Pancreas (tissue), 10 donors: ENCODE data around the gene MSLN. TPM values are rescaled to one million over a fixed set of nuclear protein-coding genes. Genes with fewer than 3 reads are reported as not detected.
A peak's percentile ranks its signal among the peaks of the same experiment; 100 is the strongest.

ENCODE experiments used
- ATAC-seq, 4 donors: fragments of 200-7000 bp; cut with Tn5 transposase; one replicate each; pipeline versions ENCODE4 v1.8.0 to v1.9.1; 2020; ENCODE audit warnings: mild to moderate bottlenecking in 4 of 4, moderate library complexity in 4 of 4
- DNase-seq, 6 donors: peaks; one replicate each; pipeline ENCODE4 v3.0.0-alpha.2; 2020
- FAIRE-seq: peaks from 2 replicates; lab custom pipeline; 2012; peaks lifted over from hg19 to GRCh38; lab: Jason Lieb, UNC
- H3K27ac ChIP-seq, 4 donors: fragments of 200-600 bp; sonication (generic); 1 replicate in 3 of 4; 2 replicates in 1 of 4; pipeline versions ENCODE4 v1.5.0 to v1.8.0; 2020
- H3K27me3 ChIP-seq, 4 donors: fragments of 200-600 bp; one replicate each; pipeline ENCODE4 v1.8.0; 2021
- H3K36me3 ChIP-seq, 3 donors: fragments of 200-600 bp; sonication (generic) in 1 of 3; one replicate each; pipeline versions ENCODE4 v1.5.0 to v1.8.0; 2020 to 2021
- H3K4me1 ChIP-seq, 3 donors: fragments of 200-600 bp; one replicate each; pipeline ENCODE4 v1.8.0; 2021
- H3K4me3 ChIP-seq, 4 donors: fragments of 200-600 bp; sonication (generic) in 2 of 4; one replicate each; pipeline versions ENCODE4 v1.5.0 to v1.8.0; 2020 to 2021
- H3K9me3 ChIP-seq, 4 donors: fragments of 200-600 bp; one replicate each; pipeline ENCODE4 v1.8.0; 2021
- WGBS, 2 donors: extraction: QIAGEN DNeasy Blood & Tissue Kit; methylation state at CpG; one replicate each; pipeline ENCODE4 v1.1.7; 2013; 5-methylcytosine and 5-hydroxymethylcytosine counted together
- intact Hi-C, 3 donors: fragments of 100-400 bp; cut with DNase I; formaldehyde crosslinking; loops; one replicate each; pipeline versions ENCODE4 v1.11.1 to v1.14.2; 2022
- polyA plus RNA-seq, 2 donors: library from polyadenylated mRNA; stranded (reverse); fragments of 200-250 nt; gene quantifications; one replicate each; pipeline ENCODE4 v1.2.3, GENCODE V29; 2013
- total RNA-seq, 6 donors: library from RNA; stranded (reverse); fragmentation: NEBNext Ultra II Directional in 4 of 6; extraction: Animal tissue kit (Norgen Biotek cat#: 25700) in 4 of 6; gene quantifications; one replicate each; pipeline versions ENCODE4 v1.2.1 to v1.2.4, GENCODE V29; 2021 to 2023
- TF ChIP-seq, protein P1 (sequence below), 4 donors: fragments of 200-600 bp; sonication (generic) in 3 of 4; IDR thresholded peaks; one replicate each; pipeline versions ENCODE4 v1.5.0 to v1.8.0; 2021; ENCODE audit warnings: antibody characterized with exemption in 4 of 4
- donor health status: healthy with polysubstance abuse.
- donor health status: DM: no; HTN: no; CAD: no; lungs with moderate emphysema.
- donor health status: DM: no; HTN: no; CAD: no.
- donor health status: control.
- donor health status: control.
- donor health status: Bipolar disorder and iron deficiency.
- donor health status: DM: yes; HTN: yes; CAD: no.
- donor health status: DM: no; HTN: no; CAD: no.
- donor health status: DM: no; HTN: no; CAD: no.
- donor health status: DM: yes; HTN: yes; CAD: no.

Gene MSLN
- total and polyA plus RNA-seq, 8 donors: 0.35 to 4.6 (median 0.96) TPM; not detected in 1

DNA sequence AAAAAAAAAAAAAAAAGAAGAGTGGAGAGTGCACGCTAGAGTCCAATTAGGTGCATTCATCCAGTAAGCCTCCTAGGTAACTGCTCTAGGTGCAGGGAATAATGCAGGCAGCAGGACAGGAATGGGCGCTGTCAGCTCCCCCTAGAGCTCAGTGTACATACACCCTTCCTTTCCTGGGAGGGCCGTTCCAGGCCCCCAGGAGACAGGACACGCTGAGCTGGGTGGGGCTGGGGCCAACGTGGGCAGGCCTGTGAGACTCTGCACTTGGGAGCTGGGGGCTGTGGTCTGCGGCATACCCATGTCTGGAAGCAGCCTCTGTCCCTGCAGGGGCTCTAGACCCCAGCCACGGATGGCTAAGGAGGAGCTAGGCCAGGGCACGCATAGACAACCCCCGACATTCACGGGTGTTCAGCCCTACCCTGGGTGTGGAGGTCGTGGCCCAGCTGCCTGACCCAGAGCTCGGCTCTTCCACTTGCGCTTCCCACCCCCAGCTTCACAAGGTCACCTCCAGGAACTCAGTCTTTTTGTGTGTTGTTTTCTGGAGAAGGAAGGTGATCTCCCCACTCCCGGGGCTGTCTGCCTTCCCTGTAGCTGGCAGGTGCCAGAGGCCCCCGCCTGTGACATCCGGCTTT is 40.6 kb upstream of the MSLN start:
- Histone ChIP-seq H3K27me3 (no peaks in the 10 kb centered on the region), H3K4me1 (peaks cover 6 to 25% (median 21%) of the 10 kb centered on the region in 3 donors), H3K9me3 (no peaks in the 10 kb centered on the region), H3K36me3 (no peaks in the 10 kb centered on the region), H3K27ac (peak overlapping the region; percentile 81 to 84 (median 83)), H3K4me3 (peak overlapping the region; percentile 74 to 89 (median 76))
- no peak for ATAC-seq
- TF ChIP-seq, protein P1, sequence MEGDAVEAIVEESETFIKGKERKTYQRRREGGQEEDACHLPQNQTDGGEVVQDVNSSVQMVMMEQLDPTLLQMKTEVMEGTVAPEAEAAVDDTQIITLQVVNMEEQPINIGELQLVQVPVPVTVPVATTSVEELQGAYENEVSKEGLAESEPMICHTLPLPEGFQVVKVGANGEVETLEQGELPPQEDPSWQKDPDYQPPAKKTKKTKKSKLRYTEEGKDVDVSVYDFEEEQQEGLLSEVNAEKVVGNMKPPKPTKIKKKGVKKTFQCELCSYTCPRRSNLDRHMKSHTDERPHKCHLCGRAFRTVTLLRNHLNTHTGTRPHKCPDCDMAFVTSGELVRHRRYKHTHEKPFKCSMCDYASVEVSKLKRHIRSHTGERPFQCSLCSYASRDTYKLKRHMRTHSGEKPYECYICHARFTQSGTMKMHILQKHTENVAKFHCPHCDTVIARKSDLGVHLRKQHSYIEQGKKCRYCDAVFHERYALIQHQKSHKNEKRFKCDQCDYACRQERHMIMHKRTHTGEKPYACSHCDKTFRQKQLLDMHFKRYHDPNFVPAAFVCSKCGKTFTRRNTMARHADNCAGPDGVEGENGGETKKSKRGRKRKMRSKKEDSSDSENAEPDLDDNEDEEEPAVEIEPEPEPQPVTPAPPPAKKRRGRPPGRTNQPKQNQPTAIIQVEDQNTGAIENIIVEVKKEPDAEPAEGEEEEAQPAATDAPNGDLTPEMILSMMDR (IDR thresholded peaks at IDR 0.05): no peak
- intact Hi-C loops: loop anchor here in 1 of 3 donors (10.0 kb wide), 1 partner anchor 335 kb away; no protein-coding TSS in a partner anchor
- WGBS, 2 donors: 9 to 10% methylated on average over 16 of the region's 16 CpGs
- DNase-seq: peak in 1 of 6 donors; percentile 34
- no peak for FAIRE-seq

DNA sequence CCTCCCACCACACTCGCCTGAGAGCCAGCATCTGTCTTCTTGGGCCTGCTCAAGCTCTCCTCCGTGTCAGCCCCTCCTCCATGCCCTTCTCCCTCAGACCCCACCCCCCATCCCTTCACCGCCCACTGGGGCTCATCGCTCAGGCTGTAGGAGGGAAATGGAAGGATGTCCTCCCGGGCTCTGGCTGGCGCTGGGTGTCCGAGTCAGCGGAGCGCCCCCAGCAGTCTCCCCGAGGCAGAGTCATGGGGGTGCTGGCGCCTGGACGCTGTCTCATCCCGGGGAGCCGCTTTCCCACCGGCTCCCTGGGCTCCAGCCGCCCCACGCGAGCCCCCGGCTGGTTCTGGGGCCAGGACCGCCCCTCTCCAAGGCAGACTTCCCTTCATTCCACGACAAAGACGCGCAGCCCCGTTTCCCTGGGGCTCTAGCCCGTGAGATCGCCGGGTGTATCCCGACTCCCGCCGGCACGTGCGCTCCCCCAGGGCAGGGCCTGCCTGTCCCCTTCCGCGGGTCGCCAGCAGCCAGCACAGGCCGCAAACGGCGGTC is 40.0 kb upstream of the MSLN start:
- no peaks in the 10 kb centered on the region for H3K36me3 ChIP-seq
- H3K27me3 ChIP-seq: no peaks in the 10 kb centered on the region
- ATAC-seq (peak; percentile 3 to 41 (median 25)), FAIRE-seq (no peak), DNase-seq (peak in 2 of 6 donors; percentile 43 to 58)
- H3K27ac ChIP-seq: peak overlapping the region; percentile 81 to 84 (median 83)
- peak overlapping the region; percentile 74 to 89 (median 76) for H3K4me3 ChIP-seq
- peaks cover 6 to 25% (median 21%) of the 10 kb centered on the region in 3 donors for H3K4me1 ChIP-seq
- H3K9me3 ChIP-seq: no peaks in the 10 kb centered on the region
- 1% methylated on average over 38 of the region's 38 CpGs for WGBS, 2 donors
- TF ChIP-seq, protein P1 (IDR thresholded peaks at IDR 0.05): no peak
- intact Hi-C loops: no loop called here

DNA sequence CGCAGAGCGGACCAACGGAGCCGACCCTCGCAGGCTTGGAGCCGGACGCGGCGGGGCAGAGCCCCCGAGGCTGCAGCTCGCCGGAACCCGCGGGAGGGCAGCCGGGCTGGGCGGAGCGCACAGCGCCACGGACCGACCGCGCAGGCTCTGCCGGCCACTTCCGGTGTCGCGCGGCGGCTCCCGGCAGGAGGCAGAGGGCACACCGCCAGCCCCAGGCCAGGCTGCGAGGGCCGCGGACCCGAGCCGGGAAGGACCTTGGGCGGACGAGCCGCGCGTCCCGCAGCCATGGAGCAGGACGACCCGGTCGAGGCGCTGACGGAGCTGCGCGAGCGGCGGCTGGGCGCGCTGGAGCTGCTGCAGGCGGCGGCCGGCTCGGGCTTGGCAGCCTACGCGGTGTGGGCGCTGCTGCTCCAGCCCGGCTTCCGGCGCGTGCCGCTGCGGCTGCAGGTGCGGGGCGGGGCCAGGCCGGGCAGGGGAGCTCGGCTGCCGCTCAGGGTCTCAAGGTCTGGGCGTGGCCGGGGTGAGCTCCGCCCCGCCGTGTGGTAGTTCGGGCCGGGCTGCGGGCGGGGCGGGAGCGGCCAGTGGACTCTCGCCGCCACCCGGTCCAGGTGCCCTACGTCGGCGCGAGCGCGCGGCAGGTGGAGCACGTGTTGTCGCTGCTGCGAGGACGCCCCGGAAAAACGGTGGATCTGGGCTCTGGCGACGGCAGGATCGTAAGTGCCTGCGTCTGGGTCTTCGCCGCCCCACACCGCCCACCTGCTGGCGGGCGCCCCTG is 39.4 kb upstream of the MSLN start, which contains the start of gene ANTKMT:
Gene ANTKMT, plus strand, starts transcription at position 157 of the 775 bp plus-strand sequence. Its CDS starts 129 bp downstream, at position 286.
- 9 to 10% methylated on average over 54 to 106 of the region's 106 CpGs for WGBS, 2 donors
- peak; percentile 86 to 88 (median 86) for ATAC-seq
- peaks cover 6 to 21% (median 16%) of the 10 kb centered on the region in 3 donors for H3K4me1 ChIP-seq

DNA sequence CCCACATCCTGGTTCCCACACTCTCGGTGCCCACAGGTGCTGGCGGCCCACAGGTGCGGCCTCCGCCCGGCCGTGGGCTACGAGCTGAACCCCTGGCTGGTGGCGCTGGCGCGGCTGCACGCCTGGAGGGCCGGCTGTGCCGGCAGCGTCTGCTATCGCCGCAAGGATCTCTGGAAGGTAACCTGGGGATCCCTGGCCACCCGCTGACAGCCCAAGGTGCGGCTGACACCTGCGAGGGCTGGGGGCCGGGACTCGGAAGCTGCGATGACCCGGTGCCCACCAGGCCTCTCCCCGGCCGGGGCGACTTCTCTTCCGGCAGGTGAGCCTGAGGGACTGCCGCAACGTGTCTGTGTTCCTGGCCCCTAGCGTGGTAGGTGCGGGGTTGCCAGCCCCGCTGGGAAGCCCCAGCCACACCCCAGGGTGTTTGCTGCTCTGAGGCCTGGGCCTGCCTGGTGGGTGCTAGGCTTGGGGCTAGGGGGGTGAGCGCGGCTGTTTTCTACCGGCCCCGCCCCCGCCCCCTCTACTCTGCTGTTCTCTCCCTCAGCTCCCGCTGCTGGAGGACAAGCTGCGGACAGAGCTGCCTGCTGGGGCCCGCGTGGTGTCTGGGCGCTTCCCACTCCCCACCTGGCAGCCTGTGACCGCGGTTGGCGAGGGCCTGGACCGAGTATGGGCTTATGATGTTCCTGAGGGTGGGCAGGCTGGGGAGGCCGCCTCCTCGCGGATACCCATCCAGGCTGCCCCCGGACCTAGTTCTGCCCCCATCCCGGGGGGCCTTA is 38.6 kb upstream of the MSLN start:
- Histone ChIP-seq H3K9me3 (no peaks in the 10 kb centered on the region), H3K27ac (peak overlapping the region in 3 of 4 donors; percentile 83 to 84 (median 83)), H3K36me3 (no peaks in the 10 kb centered on the region), H3K4me3 (peak overlapping the region in 3 of 4 donors; percentile 75 to 89 (median 77)), H3K4me1 (peaks cover 6 to 16% (median 10%) of the 10 kb centered on the region in 3 donors), H3K27me3 (no peaks in the 10 kb centered on the region)
- FAIRE-seq (no peak), DNase-seq (peak in 2 of 6 donors; percentile 45 to 84), ATAC-seq (no peak)
- 92 to 93% methylated on average over 50 to 51 of the region's 51 CpGs for WGBS, 2 donors
- intact Hi-C loops: no loop called here
- TF ChIP-seq, protein P1 (IDR thresholded peaks at IDR 0.05): no peak

More for the DNA sequence above, 39.4 kb upstream of the MSLN start, which contains the start of gene ANTKMT:
- Histone ChIP-seq H3K27ac (peak within 1 kb of the TSS; percentile 81 to 84 (median 83)), H3K9me3 (no peaks in the 10 kb centered on the region), H3K4me3 (peak within 1 kb of the TSS; percentile 74 to 89 (median 76)), H3K36me3 (no peaks in the 10 kb centered on the region), H3K27me3 (no peaks in the 10 kb centered on the region)
- intact Hi-C loops: no loop called here
- no peak for FAIRE-seq
- peak; percentile 82 to 94 (median 90) for DNase-seq
- TF ChIP-seq, protein P1 (IDR thresholded peaks at IDR 0.05): peak in 1 of 4 donors; percentile 7
